Endothelial cell of umbilical vein (primary cell): ENCODE measurements around the gene SON. TPM values are rescaled to one million over a fixed set of nuclear protein-coding genes. Genes with fewer than 3 reads are reported as not detected.

Experiments used
- BruUV-seq: library from RNA; stranded (reverse); fragments of 400-500 nt; replicated peaks from 2 replicates; lab custom pipeline; 2021; lab: Mats Ljungman, UMichigan
- CTCF ChIA-PET: fragments of 300-600, 350-600 bp; sonication (Branson Sonifier 250); formaldehyde crosslinking; loops from one replicate; lab custom pipeline; 2021; ENCODE audit warnings: antibody characterized with exemption, inconsistent platforms; lab: Charles Lee
- POLR2A ChIA-PET: fragments of 300-600, 350-600 bp; sonication (Branson Sonifier 250); formaldehyde crosslinking; loops from one replicate; lab custom pipeline; 2021; ENCODE audit warnings: antibody characterized with exemption, inconsistent platforms; lab: Charles Lee
- DNase-seq: peaks from one replicate; pipeline ENCODE4 v3.0.0-alpha.2; 2011; ENCODE audit warnings: low read depth, low spot score
- FAIRE-seq: peaks from 2 replicates; lab custom pipeline; 2011; peaks lifted over from hg19 to GRCh38; lab: Jason Lieb, UNC
- H2AFZ ChIP-seq: 2 replicates; pipeline ENCODE4 v1.6.0; 2012; ENCODE audit warnings: low read depth, low read length, control low read depth, inconsistent platforms
- H3K27ac ChIP-seq: 2 replicates; pipeline ENCODE4 v1.5.1; 2011; ENCODE audit warnings: low read depth, mild to moderate bottlenecking, control low read depth, low read length, moderate library complexity; ENCODE audit not compliant: insufficient read depth
- H3K27me3 ChIP-seq, 2 experiments: 2 replicates each; pipeline versions ENCODE4 v1.6.0 to v1.6.1; 2011; ENCODE audit warnings: low read length in 2 of 2, mixed read lengths in 1 of 2; ENCODE audit not compliant: control insufficient read depth in 2 of 2, insufficient read depth in 2 of 2
- H3K36me3 ChIP-seq, 2 experiments: 2 replicates in 1 of 2; 3 replicates in 1 of 2; pipeline ENCODE4 v1.5.1; 2011; ENCODE audit warnings: low read length in 2 of 2, mild to moderate bottlenecking in 1 of 2, moderate library complexity in 1 of 2; ENCODE audit not compliant: control insufficient read depth in 2 of 2, insufficient read depth in 2 of 2; ENCODE audit errors: extremely low read depth in 1 of 2
- H3K4me1 ChIP-seq: 3 replicates; pipeline ENCODE4 v1.5.1; 2011; ENCODE audit warnings: mild to moderate bottlenecking, low read length; ENCODE audit not compliant: control insufficient read depth, insufficient read depth; ENCODE audit errors: extremely low read depth
- H3K4me2 ChIP-seq: 2 replicates; pipeline ENCODE4 v1.6.1; 2011; ENCODE audit warnings: low read length, control low read depth, mixed read lengths; ENCODE audit not compliant: insufficient read depth
- H3K4me3 ChIP-seq, 3 experiments: fragments of 200-600 bp in 1 of 3; sonication (generic), shearing (Covaris generic) in 1 of 3; replicated peaks in 1 of 3; 2 replicates each; pipeline ENCODE4 v1.5.1; 2011 to 2016; ENCODE audit warnings: control low read depth in 3 of 3, low read length in 3 of 3, mild to moderate bottlenecking in 2 of 3, inconsistent platforms in 1 of 3, low read depth in 1 of 3, moderate library complexity in 1 of 3; ENCODE audit not compliant: insufficient read depth in 1 of 3
- H3K79me2 ChIP-seq: 2 replicates; pipeline ENCODE4 v1.6.0; 2012; ENCODE audit warnings: low read length, inconsistent platforms; ENCODE audit not compliant: control insufficient read depth, insufficient read depth
- H3K9ac ChIP-seq: replicated peaks from 2 replicates; pipeline ENCODE3; 2011; ENCODE audit warnings: low read length, control low read depth; ENCODE audit not compliant: insufficient read depth; ENCODE audit errors: extremely low read depth
- H3K9me1 ChIP-seq: replicated peaks from 3 replicates; pipeline ENCODE4 v1.6.0; 2011; ENCODE audit warnings: mild to moderate bottlenecking, low read length; ENCODE audit not compliant: control insufficient read depth, insufficient read depth; ENCODE audit errors: extremely low read depth
- H3K9me3 ChIP-seq: replicated peaks from 2 replicates; pipeline ENCODE4 v1.5.1; 2012; ENCODE audit warnings: low read length, inconsistent platforms; ENCODE audit not compliant: control insufficient read depth, insufficient read depth
- H4K20me1 ChIP-seq: replicated peaks from 2 replicates; pipeline ENCODE3; 2011; ENCODE audit warnings: mild to moderate bottlenecking, low read length; ENCODE audit not compliant: control insufficient read depth, insufficient read depth; ENCODE audit errors: extremely low read depth
- CTCF ChIP-seq, 2 donors: IDR thresholded peaks; 1 replicate in 1 of 2; 2 replicates in 1 of 2; pipeline ENCODE4 v1.5.1; 2011; ENCODE audit warnings: low read length in 2 of 2, mild to moderate bottlenecking in 2 of 2, moderate library complexity in 2 of 2, control low read depth in 1 of 2, inconsistent platforms in 1 of 2, low read depth in 1 of 2; ENCODE audit not compliant: insufficient read depth in 1 of 2; ENCODE audit errors: extremely low read depth in 1 of 2
- EZH2 ChIP-seq: IDR thresholded peaks from 2 replicates; pipeline ENCODE4 v1.6.1; 2012; ENCODE audit warnings: borderline replicate concordance, low read depth, mild to moderate bottlenecking, moderate library complexity, low read length, inconsistent platforms; ENCODE audit not compliant: severe bottlenecking
- FOS ChIP-seq: IDR thresholded peaks from 2 replicates; pipeline ENCODE4 v1.6.1; 2011; ENCODE audit warnings: mild to moderate bottlenecking, low read length, moderate library complexity, borderline replicate concordance; ENCODE audit not compliant: insufficient read depth
- GATA2 ChIP-seq: IDR thresholded peaks from 2 replicates; pipeline ENCODE4 v1.7.0; 2011; ENCODE audit warnings: low read depth, mild to moderate bottlenecking, moderate library complexity, mixed read lengths, low read length; ENCODE audit not compliant: insufficient read length, insufficient read depth
- JUN ChIP-seq: IDR thresholded peaks from 2 replicates; pipeline ENCODE4 v1.6.1; 2011; ENCODE audit warnings: borderline replicate concordance, low read depth; ENCODE audit not compliant: insufficient read length, insufficient read depth
- MAX ChIP-seq: IDR thresholded peaks from 2 replicates; pipeline ENCODE4 v1.6.1; 2011; ENCODE audit not compliant: insufficient read depth, insufficient read length
- MYC ChIP-seq: IDR thresholded peaks from one replicate; pipeline ENCODE4 v1.6.1; 2011; ENCODE audit warnings: mild to moderate bottlenecking, low read depth, low read length
- POLR2A ChIP-seq: IDR thresholded peaks from 2 replicates; pipeline ENCODE4 v1.6.1; 2012; ENCODE audit warnings: low read depth, mild to moderate bottlenecking, control low read depth, low read length
- POLR2AphosphoS5 ChIP-seq: IDR thresholded peaks from 2 replicates; pipeline ENCODE4 v1.6.1; 2012; ENCODE audit warnings: low read depth, mild to moderate bottlenecking, control low read depth, low read length, moderate library complexity; ENCODE audit not compliant: insufficient read depth
- dilution Hi-C: fragments of 300-500 bp; cut with MboI; formaldehyde crosslinking; loops from one replicate; pipeline ENCODE4 v1.15.0; 2019; ENCODE audit warnings: low sequenced_read_pairs; ENCODE audit not compliant: extremely low pct_ligation_motif_present
- intact Hi-C: fragments of 100-400 bp; cut with micrococcal nuclease; formaldehyde crosslinking; loops from one replicate; pipeline ENCODE4 v1.10.0; 2022
- polyA plus RNA-seq, 4 experiments: library from polyadenylated mRNA; depleted of rRNA in 3 of 4; stranded (reverse) in 3 of 4; unstranded in 1 of 4; fragments of >200 nt; gene quantifications; 2 replicates each; pipeline versions ENCODE4 v1.2.1 to v1.2.3, GENCODE V29; 2011 to 2012; ENCODE audit warnings: missing spikeins in 1 of 4
- total RNA-seq: library from RNA; stranded (reverse); gene quantifications from 2 replicates; pipeline ENCODE4 v1.2.3, GENCODE V29; 2021

Gene SON
- total and polyA plus RNA-seq, 2 donors (not counting 3 experiments of a cell fraction or from before 2014, with no cell fraction given) = 107 to 304 TPM

DNA sequence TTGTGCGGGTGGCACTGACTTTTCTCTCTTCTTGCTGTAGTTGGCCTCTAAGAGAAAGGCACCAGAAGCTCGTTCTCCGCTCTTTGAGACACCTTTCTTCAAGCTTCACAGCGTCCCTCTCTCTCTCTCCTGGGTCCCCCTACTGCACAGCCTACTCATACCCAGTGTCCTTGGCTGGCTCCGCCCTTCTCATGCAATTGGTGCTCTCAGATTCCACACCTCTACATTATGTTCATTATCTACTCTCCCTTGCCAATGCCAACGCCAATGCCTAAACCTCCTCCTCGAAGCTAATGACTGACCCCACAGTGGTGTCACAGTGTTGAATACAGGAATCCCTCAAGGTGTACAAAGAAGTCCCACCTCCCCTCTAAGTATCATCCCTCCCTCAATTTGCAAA lies 46.5 kb upstream of the SON start:
- no peaks in the 10 kb centered on the region for H4K20me1 ChIP-seq
- no peak for FAIRE-seq
- no peak overlapping the region for H3K4me3 ChIP-seq
- H3K27me3 ChIP-seq = peaks cover 0 to 2% of the 10 kb centered on the region in 2 experiments
- H2AFZ ChIP-seq = no peak overlapping the region
- TF ChIP-seq FOS (no peak), GATA2 (no peak), MAX (no peak), EZH2 (no peak), POLR2AphosphoS5 (no peak), CTCF (IDR thresholded peaks at IDR 0.05; ENCODE audit: extremely low read depth in 1 of 2, insufficient read depth in 1 of 2, low read depth in 1 of 2, low read length in 2 of 2) (no peak), POLR2A (no peak), JUN (no peak), MYC (no peak)
- dilution Hi-C loops (no loop called here), intact Hi-C loops (no loop called here)
- H3K36me3 ChIP-seq = no peaks in the 10 kb centered on the region
- CTCF ChIA-PET = no interaction called here
- no peaks in the 10 kb centered on the region for H3K9me3 ChIP-seq
- BruUV-seq = no TSS peak
- H3K79me2 ChIP-seq = no peaks in the 10 kb centered on the region
- H3K27ac ChIP-seq = no peak overlapping the region
- POLR2A ChIA-PET = no interaction called here
- no peak overlapping the region for H3K9ac ChIP-seq
- H3K9me1 ChIP-seq = no peaks in the 10 kb centered on the region
- no peak overlapping the region for H3K4me2 ChIP-seq
- H3K4me1 ChIP-seq = no peaks in the 10 kb centered on the region
- no peak for DNase-seq
